ENCODE data around the gene CHN2. TPM values are rescaled to one million over a fixed set of nuclear protein-coding genes. Genes with fewer than 3 reads are reported as not detected.

CHN2 gene
- total RNA-seq, 1 experiment from 2014 or later = 5.0 TPM

GRCh38 chr7:29418056-29418455 lies 223.5 kb downstream of the CHN2 start:
- Mint-ChIP-seq H3K9me3 (no peaks in the 10 kb centered on the region; the same call in 1 of the 2 replicates), H3K27ac (no peak overlapping the region), H3K27me3 (ENCODE audit: low read depth) (no peaks in the 10 kb centered on the region), H3K4me1 (peaks cover 11% of the 10 kb centered on the region), H3K4me3 (no peak overlapping the region), H3K36me3 (no peaks in the 10 kb centered on the region)
- POLR2A ChIA-PET = no interaction called here
- DNase-seq (ENCODE audit: low spot score) = no peak
- CTCF ChIA-PET = interaction anchor here (1.2 to 1.8 kb wide), 3 partner anchors 10 to 491 kb away, joined by 3 to 5 read pairs (median 5); no protein-coding TSS in a partner anchor
- TF ChIP-seq, protein P1, sequence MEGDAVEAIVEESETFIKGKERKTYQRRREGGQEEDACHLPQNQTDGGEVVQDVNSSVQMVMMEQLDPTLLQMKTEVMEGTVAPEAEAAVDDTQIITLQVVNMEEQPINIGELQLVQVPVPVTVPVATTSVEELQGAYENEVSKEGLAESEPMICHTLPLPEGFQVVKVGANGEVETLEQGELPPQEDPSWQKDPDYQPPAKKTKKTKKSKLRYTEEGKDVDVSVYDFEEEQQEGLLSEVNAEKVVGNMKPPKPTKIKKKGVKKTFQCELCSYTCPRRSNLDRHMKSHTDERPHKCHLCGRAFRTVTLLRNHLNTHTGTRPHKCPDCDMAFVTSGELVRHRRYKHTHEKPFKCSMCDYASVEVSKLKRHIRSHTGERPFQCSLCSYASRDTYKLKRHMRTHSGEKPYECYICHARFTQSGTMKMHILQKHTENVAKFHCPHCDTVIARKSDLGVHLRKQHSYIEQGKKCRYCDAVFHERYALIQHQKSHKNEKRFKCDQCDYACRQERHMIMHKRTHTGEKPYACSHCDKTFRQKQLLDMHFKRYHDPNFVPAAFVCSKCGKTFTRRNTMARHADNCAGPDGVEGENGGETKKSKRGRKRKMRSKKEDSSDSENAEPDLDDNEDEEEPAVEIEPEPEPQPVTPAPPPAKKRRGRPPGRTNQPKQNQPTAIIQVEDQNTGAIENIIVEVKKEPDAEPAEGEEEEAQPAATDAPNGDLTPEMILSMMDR (IDR thresholded peaks at IDR 0.05) = no peak
- no peak for TF ChIP-seq ZNF263 (CRISPR knock-in tag; IDR thresholded peaks at IDR 0.05; ENCODE audit: low read depth)
- TF ChIP-seq, protein P2, sequence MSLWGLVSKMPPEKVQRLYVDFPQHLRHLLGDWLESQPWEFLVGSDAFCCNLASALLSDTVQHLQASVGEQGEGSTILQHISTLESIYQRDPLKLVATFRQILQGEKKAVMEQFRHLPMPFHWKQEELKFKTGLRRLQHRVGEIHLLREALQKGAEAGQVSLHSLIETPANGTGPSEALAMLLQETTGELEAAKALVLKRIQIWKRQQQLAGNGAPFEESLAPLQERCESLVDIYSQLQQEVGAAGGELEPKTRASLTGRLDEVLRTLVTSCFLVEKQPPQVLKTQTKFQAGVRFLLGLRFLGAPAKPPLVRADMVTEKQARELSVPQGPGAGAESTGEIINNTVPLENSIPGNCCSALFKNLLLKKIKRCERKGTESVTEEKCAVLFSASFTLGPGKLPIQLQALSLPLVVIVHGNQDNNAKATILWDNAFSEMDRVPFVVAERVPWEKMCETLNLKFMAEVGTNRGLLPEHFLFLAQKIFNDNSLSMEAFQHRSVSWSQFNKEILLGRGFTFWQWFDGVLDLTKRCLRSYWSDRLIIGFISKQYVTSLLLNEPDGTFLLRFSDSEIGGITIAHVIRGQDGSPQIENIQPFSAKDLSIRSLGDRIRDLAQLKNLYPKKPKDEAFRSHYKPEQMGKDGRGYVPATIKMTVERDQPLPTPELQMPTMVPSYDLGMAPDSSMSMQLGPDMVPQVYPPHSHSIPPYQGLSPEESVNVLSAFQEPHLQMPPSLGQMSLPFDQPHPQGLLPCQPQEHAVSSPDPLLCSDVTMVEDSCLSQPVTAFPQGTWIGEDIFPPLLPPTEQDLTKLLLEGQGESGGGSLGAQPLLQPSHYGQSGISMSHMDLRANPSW (CRISPR knock-in tag; conservative IDR thresholded peaks at IDR 0.05; ENCODE audit: low read depth) = no peak
- no peak for TF ChIP-seq NR2C2 (CRISPR knock-in tag; IDR thresholded peaks at IDR 0.05)
- TF ChIP-seq, protein P3, sequence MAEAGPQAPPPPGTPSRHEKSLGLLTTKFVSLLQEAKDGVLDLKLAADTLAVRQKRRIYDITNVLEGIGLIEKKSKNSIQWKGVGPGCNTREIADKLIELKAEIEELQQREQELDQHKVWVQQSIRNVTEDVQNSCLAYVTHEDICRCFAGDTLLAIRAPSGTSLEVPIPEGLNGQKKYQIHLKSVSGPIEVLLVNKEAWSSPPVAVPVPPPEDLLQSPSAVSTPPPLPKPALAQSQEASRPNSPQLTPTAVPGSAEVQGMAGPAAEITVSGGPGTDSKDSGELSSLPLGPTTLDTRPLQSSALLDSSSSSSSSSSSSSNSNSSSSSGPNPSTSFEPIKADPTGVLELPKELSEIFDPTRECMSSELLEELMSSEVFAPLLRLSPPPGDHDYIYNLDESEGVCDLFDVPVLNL (CRISPR knock-in tag; IDR thresholded peaks at IDR 0.05; ENCODE audit: borderline replicate concordance, low read depth) = no peak
- TF ChIP-seq TCF7 (CRISPR knock-in tag; IDR thresholded peaks at IDR 0.05; ENCODE audit: low read depth) = no peak
- TF ChIP-seq ZBTB21 (CRISPR knock-in tag; IDR thresholded peaks at IDR 0.05; ENCODE audit: borderline replicate concordance) = no peak
- TF ChIP-seq CREB1 (CRISPR knock-in tag; IDR thresholded peaks at IDR 0.05) = no peak
- no peak for TF ChIP-seq CBFB (CRISPR knock-in tag; IDR thresholded peaks at IDR 0.05; ENCODE audit: low read depth)
- no peak for TF ChIP-seq FOXP1 (CRISPR knock-in tag; IDR thresholded peaks at IDR 0.05; ENCODE audit: borderline replicate concordance)
- TF ChIP-seq ZNF317 (CRISPR knock-in tag; IDR thresholded peaks at IDR 0.05; ENCODE audit: borderline replicate concordance, low read depth) = no peak
- TF ChIP-seq FOXP4 (CRISPR knock-in tag; IDR thresholded peaks at IDR 0.05) = no peak
- no peak for TF ChIP-seq ZNF423 (CRISPR knock-in tag; IDR thresholded peaks at IDR 0.05)
- no peak for ATAC-seq

DNA sequence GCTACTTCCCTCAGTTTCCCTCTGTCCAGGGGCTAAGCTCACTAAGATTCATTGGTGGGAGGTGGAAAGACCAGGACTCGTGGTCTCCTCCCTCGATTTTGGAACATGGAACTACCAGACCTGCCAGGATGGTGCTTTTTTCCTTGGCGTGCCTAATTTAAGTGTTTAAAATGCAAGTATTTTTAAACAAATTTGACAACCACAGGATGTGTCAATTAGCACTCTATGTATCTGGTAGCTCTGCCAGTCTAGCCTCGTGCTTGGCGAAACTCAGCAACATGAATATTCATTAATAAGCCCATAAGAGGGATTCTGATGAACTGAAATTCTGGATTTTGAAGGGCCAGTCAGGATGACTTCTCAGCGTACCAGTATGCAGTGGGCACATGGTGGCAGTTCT lies 224.1 kb downstream of the CHN2 start:
- peaks cover 17% of the 10 kb centered on the region for H3K4me1 Mint-ChIP-seq
- no peaks in the 10 kb centered on the region for H3K36me3 Mint-ChIP-seq
- no peak for ATAC-seq
- TF ChIP-seq SOX15 (CRISPR knock-in tag; IDR thresholded peaks at IDR 0.05) (no peak), OVOL2 (CRISPR knock-in tag; IDR thresholded peaks at IDR 0.05; ENCODE audit: borderline replicate concordance) (no peak), IRF2 (CRISPR knock-in tag; IDR thresholded peaks at IDR 0.05; ENCODE audit: borderline replicate concordance, low read depth) (no peak), ZNF425 (CRISPR knock-in tag; conservative IDR thresholded peaks at IDR 0.05) (no peak), ZNF219 (CRISPR knock-in tag; IDR thresholded peaks at IDR 0.05; ENCODE audit: borderline replicate concordance) (no peak)
- TF ChIP-seq, protein P4, sequence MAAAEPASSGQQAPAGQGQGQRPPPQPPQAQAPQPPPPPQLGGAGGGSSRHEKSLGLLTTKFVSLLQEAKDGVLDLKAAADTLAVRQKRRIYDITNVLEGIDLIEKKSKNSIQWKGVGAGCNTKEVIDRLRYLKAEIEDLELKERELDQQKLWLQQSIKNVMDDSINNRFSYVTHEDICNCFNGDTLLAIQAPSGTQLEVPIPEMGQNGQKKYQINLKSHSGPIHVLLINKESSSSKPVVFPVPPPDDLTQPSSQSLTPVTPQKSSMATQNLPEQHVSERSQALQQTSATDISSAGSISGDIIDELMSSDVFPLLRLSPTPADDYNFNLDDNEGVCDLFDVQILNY (CRISPR knock-in tag; IDR thresholded peaks at IDR 0.05) = no peak
- H3K27ac Mint-ChIP-seq = no peak overlapping the region
- no peaks in the 10 kb centered on the region for H3K27me3 Mint-ChIP-seq (ENCODE audit: low read depth)
- POLR2A ChIA-PET = no interaction called here
- H3K4me3 Mint-ChIP-seq = no peak overlapping the region
- CTCF ChIA-PET = interaction anchor here (1.2 to 1.8 kb wide), 3 partner anchors 10 to 492 kb away, joined by 3 to 5 read pairs (median 5); no protein-coding TSS in a partner anchor
- no peaks in the 10 kb centered on the region; the same call in 1 of the 2 replicates for H3K9me3 Mint-ChIP-seq
- no peak for DNase-seq (ENCODE audit: low spot score)

All from WTC11 (cell line).